Cardiac septum (tissue), 1 donor: ENCODE data around the gene ASGR2. TPM values are rescaled to one million over a fixed set of nuclear protein-coding genes. Genes with fewer than 3 reads are reported as not detected.
"Not testable (repeated sequence)": the region's sequence is repeated elsewhere in the genome, so short reads cannot be mapped to it uniquely, and the experiment has no call there.

Source experiments
- DNase-seq: peaks from one replicate; pipeline ENCODE4 v3.0.0-alpha.2; 2020; ENCODE audit warnings: low spot score
- intact Hi-C: fragments of 100-400 bp; cut with DNase I; formaldehyde crosslinking; loops from one replicate; pipeline ENCODE4 v1.14.0; 2022
- total RNA-seq: library from RNA; stranded (reverse); fragmentation: NEBNext Ultra II Directional; extraction: Animal tissue kit (Norgen Biotek cat#: 25700); gene quantifications from one replicate; pipeline ENCODE4 v1.2.1, GENCODE V29; 2021
- donor health status: DM: no; HTN: no; CAD: no.

The ASGR2 gene
- total RNA-seq, 1 donor from 2014 or later = 0.24 TPM

DNA sequence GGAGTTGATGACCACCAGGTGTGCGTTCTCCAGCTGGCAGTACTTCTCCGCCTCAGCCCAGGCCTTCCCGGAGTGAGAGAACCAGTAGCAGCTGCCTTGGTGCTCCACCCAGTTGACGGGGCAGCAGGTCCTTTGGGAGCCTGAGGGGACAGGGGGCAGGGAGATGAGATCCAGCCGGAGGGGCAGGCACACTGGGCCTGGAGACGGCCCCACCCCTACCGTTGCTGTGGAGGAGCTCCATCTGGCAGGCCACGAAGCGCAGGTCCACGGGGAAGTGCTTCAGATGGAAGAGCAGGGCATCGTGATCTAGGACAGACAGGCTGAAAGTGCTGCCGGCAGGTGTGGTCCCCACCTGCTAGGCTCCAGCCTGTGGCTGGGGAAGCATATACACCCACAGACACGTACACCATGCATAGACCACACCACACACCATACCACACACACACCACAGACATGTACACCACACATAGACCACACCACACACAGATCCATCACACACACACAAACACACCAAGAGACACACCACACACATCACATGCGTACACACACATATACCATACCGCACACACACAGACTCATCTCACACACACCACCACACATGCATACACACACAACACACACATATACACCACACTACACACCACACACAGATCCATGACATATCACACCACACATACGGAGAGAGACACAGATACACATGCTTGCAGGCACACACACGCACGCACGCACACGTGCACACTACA is 7.4 kb downstream of the ASGR2 start:
- DNase-seq = no peak
- intact Hi-C loops = no loop called here

GRCh38 chr17:7102421-7102820 is 12.2 kb downstream of the ASGR2 start:
- intact Hi-C loops = no loop called here
- DNase-seq = no peak

GRCh38 chr17:7101531-7101930 is 13.1 kb downstream of the ASGR2 start:
- intact Hi-C loops = no loop called here
- DNase-seq = no peak

DNA sequence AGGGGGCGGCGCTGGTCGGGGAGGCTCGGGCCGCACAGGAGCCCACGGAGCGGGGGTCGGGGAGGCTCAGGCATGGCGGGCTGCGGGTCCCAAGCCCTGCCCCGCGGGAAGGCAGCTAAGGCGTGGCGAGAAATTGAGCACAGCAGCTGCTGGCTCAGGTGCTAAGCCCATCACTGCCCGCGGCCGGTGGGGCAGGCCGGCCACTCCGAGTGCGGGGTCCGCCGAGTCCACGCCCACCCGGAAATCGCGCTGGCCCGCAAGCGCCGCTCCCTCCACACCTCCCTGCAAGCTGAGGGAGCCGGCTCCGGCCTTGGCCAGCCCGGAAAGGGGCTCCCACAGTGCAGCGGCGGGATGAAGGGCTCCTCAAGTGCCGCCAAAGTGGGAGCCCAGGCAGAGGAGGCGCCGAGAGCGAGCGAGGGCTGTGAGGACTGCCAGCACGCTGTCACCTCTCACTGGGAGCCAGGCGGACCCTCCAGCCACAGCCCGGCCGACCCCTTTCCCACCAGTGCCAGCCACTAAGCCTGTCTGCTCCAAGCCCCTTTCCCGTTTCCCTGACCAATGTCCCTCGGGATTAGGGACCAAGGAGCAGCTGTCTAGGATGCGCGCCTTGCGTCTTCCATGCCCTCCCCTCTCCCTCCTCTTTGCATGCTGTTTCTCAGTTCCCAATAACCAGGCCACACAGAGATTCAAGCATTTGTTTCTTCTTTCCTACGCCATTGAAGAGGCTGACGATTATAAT is 13.8 kb downstream of the ASGR2 start:
- intact Hi-C loops = not testable (repeated sequence)
- DNase-seq = peak; percentile 29

GRCh38 chr17:7098802-7099459 is 15.7 kb downstream of the ASGR2 start:
- DNase-seq = peak; percentile 1
- intact Hi-C loops = no loop called here

GRCh38 chr17:7097940-7098339 is 16.7 kb downstream of the ASGR2 start:
- intact Hi-C loops = no loop called here
- no peak for DNase-seq

GRCh38 chr17:7095625-7096024 is 19.0 kb downstream of the ASGR2 start:
- no peak for DNase-seq
- intact Hi-C loops = no loop called here

DNA sequence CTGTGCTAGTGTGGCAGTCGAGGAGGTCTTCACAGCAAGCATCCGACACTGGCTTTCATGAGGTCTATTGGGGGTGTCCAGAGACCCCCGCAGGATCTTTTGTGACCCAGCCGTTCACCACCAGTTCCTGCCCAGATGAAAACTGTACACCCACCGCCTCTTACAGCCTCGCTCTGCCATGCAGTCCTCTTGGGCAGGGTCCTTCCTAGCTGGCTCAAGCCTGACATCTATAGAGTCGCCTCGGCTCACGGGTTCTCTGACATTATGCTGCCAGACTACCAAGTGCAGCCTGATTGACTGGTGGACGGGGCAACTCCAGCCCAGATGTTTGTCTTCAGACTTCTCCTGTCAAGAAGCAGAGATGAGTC is 20.0 kb downstream of the ASGR2 start:
- intact Hi-C loops = no loop called here

GRCh38 chr17:7091311-7092005 is 23.2 kb downstream of the ASGR2 start:
- intact Hi-C loops = not testable (repeated sequence)
- DNase-seq = peak; percentile 26

More for the DNA sequence above, 20.0 kb downstream of the ASGR2 start:
- DNase-seq = peak; percentile 14

DNA sequence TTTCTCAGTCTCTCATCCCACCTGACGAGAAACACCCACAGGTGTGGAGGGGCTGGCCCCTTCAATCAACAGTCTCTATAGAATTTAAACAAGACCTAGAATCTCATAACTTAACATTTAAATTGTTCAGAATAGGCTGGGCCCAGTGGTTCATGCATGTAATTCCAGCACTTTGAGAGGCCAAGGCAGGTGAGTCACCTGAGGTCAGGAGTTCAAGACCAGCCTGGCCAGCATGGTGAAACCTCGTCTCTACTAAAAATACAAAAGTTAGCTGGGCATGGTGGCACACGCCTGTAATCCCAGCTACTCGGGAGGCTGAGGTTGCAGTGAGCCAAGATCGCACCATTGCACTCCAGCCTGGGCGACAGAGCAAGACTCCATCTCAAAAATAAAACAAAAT is 25.1 kb downstream of the ASGR2 start:
- DNase-seq = peak; percentile 33
- intact Hi-C loops = not testable (repeated sequence)

DNA sequence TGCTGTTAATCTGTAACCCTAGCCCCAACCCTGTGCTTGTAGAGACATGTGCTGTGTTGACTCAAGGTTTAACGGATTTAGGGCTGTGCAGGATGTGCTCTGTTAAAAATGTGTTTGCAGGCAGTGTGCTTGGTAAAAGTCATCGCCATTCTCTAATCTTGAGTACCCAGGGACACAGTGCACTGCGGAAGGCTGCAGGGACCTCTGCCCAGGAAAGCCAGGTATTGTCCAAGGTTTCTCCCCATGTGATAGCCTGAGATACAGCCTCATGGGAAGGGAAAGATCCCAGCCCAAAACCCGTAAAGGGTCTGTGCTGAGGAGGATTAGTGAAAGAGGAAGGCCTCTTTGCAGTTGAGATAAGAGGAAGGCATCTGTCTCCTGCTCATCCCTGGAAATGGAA is 26.2 kb downstream of the ASGR2 start:
- peak; percentile 6 for DNase-seq
- intact Hi-C loops = not testable (repeated sequence)

DNA sequence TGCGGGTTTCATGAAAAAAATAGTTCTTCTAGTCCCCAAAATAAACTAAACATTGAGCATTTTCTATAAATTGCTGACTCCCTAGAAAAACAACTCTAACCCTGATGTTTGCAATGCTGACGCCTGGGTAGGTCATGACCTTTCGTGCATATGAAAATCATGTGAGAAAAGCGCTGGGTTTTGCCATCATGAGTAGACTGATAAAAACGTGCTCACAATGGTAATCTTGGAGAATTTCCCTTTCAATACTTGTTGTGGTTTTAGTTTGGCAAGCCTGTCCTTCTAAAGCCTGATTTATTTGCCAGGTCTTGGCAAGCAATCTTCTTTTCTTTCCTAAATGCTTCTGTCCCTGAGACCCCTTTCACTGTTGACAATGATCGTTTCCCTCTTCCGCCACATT is 30.5 kb downstream of the ASGR2 start:
- DNase-seq = no peak

GRCh38 chr17:7083592-7083991 is 31.0 kb downstream of the ASGR2 start:
- intact Hi-C loops = no loop called here

More for the DNA sequence above, 30.5 kb downstream of the ASGR2 start:
- intact Hi-C loops = no loop called here

DNA sequence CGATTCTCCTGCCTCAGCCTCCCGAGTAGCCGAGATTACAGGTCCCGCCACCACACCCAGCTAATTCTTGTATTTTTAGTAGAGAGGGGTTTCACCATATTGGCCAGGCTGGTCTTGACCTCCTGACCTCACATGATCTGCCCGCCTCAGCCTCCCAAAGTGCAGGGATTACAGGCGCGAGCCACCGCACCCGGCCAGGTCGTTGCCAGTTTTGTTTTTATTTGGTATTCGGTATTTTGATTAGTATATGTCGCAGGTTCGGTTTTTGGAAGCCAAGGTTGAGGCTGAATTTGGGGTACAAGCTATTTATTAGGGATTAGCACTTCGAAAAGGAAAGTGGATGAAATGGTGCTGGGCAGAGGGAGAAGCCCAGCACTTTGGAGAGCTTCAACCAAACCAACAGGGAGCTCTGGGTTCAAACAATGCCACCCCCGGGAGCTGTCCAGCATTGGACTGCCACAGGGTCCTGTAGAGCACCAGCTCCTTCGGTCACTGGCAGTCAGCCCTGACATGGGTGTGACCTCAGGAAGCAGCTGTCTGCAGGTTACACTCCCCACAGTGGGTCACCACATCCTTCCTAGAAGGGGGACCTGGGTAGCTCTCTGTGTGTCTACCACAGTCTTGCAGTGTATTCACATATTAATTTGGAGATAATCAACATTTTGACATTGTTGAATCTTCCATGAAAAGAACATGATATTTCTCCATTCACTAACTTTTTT is 33.1 kb downstream of the ASGR2 start:
- intact Hi-C loops = no loop called here
- DNase-seq = peak; percentile 57

More at GRCh38 chr17:7083592-7083991, 31.0 kb downstream of the ASGR2 start:
- DNase-seq = no peak

- intact Hi-C loops = no loop called here
- DNase-seq = peak; percentile 73
Measured at GRCh38 chr17:7080456-7081041, 34.1 kb downstream of the ASGR2 start.

DNA sequence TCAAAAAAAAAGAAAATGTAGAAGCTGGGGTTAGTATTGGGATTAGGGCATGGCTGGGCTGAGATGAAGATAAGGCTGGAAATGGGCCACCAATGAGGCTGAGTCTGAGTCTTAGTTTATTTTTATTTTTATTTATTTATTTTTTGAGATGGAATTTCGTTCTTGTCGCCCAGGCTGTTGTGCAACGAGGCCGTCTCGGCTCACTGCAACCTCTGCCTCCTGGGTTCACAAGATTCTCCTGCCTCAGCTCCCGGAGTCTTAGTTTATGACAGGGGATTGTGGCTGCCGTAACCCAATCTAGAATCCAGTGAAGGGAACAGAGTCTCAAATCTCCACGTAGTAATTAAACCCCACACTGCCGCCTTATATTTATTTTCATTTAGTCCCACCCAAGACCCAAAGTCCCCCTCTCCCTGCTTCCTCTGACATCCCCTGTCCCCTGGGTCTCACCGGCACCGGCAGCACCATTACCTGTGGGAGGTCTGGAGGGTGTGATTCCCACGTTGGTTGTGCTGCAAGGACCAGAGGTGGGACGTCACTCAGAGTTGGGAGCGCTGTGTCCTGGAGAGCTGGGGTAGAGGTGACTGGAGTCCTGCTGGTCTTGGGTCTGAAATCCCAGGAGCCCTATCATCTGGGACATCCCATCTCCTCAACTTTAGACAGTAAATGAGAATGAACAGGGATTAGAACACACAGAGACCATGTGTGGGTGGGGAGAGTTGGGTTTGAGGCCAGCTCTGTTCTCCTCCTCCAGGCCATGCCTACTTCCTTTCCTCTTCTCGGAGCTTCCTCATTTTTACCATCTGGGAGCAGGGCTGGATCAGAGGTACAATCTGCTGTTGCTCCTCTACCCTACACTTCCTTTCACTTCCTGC is 34.8 kb downstream of the ASGR2 start, which contains the start of gene CLEC10A:
CLEC10A (minus strand) TSS at position 671 of the 875 bp plus-strand sequence. CDS start 1,439 bp downstream, outside the sequence.
- DNase-seq = peak; percentile 39

DNA sequence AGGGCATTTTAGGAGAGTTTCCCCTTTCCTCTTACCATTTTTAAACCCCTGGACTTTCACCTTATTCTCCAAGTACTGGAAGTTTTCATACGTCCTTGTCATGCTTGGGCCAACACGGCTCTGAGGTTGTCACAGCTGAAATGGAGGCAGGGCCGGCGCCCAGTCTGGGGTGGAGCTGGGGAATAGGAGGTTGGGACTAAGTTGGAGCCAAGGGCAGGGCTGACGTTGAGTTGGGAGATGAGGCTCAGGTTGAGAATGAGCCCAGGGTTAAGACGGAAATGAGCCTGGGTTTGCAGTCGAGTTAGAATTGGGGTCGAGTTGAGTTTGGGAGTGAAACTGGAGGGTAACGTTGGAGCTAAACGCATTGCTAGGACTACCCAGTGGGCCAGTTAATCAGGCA is 35.9 kb downstream of the ASGR2 start:
- intact Hi-C loops = no loop called here

More for the DNA sequence above, 34.8 kb downstream of the ASGR2 start, which contains the start of gene CLEC10A:
- intact Hi-C loops = no loop called here

More for the DNA sequence above, 35.9 kb downstream of the ASGR2 start:
- no peak for DNase-seq
